GM19324 (cell line): Measurements from ENCODE around the gene TRIP4.
"Not testable (repeated sequence)": the region's sequence is repeated elsewhere in the genome, so short reads cannot be mapped to it uniquely, and the experiment has no call there.

Experiments
- ATAC-seq: cut with Tn5 transposase; IDR thresholded peaks from one replicate; pipeline ENCODE4 v1.9.1; 2021; ENCODE audit warnings: mild to moderate bottlenecking, moderate library complexity; ENCODE audit not compliant: unreplicated experiment, low FRiP score

Gene TRIP4

DNA sequence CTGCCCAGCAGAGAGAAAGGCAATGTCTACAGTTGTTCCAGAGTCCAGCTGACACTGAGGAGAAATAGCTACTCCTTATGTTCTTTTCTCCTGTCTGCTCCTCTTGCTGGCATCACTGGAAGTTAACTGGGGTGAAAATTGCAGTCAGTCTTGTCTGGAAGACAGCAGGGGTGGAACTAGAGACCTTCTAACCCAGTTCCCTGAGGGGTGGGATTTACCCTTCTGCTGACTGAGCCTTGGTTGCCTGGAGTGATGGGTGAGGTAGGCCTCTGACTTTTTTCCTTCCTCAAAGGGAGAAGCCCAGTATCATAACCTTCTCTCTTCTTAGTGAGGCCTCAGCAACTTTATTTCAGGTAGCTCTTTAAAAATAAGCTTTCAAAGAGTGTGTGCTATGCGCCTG, 88.9 kb downstream of the TRIP4 start:
- ATAC-seq, result no peak

DNA sequence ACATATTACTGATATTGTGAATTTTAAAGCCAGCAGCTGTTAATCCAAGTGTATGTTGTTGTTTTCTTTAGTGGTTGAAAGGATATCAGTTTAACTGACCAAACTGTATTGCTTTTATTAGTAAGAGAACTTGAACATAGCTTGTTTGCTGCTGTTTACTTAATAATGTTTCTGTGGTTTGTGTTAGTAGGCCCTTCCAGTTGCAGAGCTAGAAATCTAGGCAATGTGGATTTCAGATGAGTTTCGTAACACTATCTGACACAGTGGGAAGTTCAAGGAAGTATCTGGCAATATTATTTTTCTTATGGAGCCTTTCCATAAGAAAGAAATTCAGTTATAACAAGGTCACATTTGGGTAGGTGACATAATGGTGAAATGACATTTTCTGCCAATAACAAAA, 91.2 kb downstream of the TRIP4 start:
- ATAC-seq, result no peak

DNA sequence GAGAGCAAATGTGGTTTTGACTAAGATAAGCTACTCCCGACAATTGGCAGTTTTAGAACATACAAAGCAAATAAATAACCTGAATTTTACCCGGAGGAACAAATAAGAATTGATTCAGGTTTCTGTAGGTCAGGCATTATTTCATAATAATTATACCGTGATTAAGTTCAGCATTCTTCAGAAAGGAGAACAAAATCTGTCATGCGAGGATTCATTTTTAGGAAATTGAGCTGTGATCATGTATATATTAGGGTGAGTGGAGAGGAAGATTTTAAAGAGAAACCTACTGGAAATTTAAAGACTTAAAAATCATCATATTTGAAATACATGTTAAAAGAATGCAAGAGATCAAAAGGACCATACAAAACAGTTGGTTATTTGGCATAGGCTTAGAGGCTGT, 93.3 kb downstream of the TRIP4 start:
- no peak for ATAC-seq

DNA sequence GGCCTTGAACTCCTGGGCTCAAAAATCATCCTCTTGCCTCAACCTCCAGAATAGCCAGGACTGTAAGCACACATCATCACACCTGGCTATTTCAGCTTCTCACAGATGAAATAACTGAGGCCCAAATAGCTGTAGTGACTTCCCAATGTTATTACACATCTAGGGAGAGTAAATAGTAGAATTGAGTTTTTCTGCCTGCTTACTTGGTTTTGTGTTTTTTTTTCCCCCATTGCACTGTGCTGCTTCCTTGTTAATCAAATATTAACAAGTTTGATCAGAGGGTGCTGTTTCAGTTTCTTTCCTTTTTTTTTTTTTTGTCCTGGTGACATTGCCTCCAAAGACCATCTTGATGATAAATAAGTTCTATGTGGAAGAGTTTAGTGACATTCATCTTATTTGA, 96.1 kb downstream of the TRIP4 start:
- ATAC-seq, result no peak

DNA sequence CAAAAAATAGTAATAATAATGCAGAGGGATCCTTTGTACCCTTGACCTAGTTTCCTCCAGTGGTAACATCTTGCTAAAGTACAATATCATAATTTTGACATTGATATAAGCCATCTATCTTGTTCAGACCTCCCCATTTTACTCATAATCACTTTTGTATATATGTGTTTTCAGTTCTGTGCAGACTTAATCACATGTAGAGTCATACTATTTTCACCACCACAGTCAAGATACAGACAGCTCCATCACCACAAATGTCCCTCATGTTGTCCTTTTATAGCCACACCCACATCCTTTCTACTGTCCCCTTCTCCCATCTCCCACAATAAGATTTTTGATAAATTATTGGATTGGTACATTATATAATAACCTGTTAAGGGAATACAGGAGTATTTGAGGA, 98.2 kb downstream of the TRIP4 start:
- ATAC-seq, result no peak

DNA sequence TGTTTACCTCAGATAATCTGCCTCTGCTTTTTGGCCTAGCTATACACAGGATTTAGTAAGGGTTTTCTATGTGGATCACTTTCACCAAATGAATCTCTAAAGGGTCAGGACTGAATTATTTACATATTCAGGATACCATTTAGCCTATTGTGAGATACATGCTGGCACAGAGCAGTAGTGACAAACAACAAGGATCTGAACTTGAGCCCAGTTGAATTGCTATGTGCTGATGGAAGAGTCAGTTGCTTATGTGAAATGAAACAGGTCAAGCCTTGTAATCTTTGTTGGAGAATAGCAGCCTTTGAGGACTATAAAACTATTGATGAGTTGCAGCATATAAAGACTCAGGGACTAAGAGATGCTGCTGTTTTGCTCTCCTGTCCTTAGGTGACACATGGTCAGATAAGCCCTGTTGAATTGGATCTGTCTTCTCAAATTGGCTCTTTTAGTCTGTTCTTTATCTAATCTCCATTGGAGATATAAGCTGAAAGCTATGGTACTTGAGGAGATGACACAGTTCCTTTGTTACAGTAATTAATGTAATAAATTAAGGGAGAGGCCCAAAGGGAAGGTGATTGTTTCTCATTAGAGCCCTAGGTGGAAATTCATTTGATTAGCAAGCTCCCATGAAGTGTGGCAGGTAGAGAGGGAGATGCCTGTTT, 103.1 kb downstream of the TRIP4 start:
- ATAC-seq, result no peak

DNA sequence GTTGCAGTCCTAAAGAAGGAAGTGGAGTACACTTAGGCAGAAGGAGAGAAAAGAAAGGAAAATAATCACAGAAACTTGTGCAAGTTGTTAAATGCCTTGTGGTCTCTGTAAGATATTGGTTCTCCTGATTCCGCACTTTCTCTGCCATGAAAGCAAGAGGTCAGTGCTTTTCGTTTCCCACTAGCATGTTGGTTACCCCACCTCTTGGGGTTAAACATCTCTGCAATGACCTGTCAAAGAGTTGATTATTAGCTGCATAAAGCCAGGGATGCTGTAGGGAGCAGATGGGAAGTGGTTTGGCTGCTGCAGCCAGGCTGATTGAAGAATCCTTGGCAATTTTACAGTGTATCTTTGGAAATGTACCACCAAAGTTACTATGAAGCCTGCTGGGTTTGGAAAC, 106.0 kb downstream of the TRIP4 start:
- no peak for ATAC-seq

DNA sequence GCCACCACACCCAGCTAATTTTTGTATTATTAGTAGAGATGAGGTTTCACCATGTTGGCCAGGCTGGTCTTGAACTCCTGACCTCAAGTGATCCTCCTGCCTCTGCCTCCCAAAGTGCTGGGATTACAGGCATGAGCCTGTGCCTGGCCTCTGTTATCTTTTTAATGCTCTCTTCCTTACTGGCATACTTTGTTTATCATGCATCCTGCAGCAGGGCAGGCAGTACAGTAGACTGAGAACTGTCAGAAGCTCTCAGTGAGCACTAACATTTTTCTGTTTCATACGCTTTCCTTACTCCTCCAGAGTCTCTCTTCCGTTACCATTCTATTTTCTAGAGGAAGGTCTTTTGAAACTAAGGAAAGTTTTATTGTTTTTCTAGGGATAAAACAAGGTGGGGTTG, 108.3 kb downstream of the TRIP4 start:
- not testable (repeated sequence) for ATAC-seq

DNA sequence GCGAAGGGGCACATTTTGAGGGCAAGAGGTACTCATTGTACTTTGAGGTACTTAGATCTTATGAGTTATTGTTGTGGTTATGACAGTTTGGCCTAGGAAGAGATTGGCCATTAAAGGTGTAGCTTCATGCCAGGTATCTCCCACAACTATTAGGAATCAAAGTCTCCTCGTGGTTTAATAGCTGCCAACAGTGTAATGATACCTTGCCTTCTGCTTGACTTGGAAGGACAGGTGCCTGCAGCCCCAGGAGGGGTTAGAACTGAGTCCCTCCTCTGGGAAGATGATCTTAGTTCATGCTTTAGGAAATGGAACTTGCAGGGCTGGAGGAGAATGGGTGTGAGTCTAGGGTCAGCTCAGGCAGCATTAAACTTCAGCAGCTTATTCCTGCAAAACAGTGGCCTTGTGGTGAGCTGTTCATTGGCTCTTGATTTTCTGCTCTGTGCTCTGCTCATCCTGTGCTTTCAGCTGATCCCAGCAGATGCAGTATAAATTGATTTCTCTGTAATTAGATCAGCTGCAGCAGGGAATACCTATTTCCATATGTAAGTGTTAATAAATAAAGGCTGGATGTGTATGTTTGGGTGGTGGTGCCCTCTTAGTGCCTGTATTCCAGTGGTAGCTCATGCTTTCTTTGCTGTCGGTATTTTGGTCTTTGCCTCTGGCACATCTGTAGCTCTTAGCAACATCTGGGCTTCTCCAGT, 113.2 kb downstream of the TRIP4 start:
- no peak for ATAC-seq

DNA sequence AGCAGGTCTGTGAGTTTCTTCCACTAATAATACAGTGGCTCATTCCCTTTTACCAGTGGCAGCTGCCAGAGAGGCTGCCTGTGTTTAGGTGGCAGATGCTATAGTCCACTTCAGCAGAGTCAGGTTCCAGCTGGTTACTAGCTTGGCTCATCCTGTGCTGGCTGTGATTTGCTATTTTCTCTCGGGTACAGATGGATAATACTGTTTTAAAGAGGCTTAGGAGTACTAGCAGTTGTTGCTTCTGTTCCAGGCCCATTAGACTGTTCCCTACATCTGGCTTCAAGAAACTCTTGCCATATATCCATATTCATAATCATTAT, 113.7 kb downstream of the TRIP4 start:
- no peak for ATAC-seq

DNA sequence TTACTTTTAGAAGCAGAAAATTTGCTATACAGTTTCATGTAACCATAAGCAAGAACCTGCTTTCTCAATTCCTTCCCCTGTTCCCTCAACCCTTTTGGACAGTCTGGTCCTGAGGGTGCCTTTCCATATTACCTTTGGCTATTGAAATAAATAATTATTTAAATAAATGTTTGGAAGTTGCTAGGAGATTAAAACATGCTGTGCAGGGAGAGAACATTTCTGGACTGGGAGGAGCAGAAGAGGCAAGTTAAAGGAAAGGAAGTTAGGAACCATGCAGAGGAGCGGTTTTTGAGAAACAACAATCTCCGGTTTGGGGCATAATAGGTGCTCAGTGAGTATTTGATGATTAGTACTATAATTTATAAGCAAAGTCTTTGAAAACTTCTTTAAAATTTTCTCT, 114.5 kb downstream of the TRIP4 start:
- ATAC-seq, result no peak

DNA sequence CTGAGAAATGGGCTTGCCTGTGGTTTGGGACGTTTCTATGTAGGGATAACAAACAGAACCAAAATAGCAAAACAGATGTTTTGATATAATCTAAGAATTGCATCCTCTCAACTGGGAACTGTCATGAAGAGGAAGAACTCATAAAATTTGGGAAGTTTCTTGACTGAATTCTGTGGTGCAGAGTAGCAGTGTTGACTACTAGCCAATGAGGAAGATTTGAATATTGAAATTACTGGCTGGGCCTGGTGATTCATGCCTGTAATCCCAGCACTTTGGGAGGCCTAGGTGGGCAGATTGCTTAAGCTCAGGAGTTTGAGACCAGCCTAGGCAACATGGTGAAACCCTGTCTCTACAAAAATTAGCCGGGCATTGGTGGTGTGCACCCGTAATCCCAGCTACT, 114.9 kb downstream of the TRIP4 start:
- no peak for ATAC-seq

DNA sequence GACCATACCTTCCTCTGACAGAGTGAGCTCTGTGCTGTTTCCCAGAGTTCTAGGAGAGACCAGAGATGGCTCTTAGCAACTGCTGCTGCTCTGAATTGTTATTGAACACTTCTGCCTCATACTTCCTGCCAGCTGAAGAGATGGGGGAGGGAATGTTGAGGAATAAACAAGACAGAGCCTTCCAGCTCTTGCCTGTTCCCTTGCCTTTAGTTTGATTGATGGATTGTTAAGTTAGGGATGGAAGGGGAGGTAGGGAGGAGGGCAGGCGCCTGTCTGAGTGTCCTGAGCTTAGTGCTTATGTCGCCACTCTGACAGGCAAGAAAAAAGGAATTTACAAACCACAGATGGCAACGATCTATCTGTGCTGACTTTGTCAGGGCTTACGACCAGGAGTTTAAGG, 115.6 kb downstream of the TRIP4 start:
- ATAC-seq, result no peak

DNA sequence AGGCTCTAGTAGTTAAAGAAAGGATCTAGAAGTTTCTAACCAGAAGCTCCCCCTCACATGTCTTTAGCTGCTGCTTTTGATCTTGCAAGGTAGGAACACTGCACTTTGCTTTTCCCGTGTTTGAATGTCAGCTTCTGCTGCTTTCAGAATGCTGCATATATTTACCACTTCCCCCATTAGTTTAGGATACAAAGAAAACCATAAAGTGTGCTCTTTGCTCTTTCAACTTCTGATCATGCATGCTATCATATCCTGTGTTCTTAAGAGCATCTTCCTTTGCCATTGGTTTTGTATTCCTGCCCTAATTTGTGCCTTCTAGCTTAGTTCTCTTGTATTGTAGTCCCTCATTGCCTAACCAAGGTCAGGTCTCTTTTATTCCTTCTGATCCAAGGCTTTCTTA, 116.0 kb downstream of the TRIP4 start:
- ATAC-seq, result no peak
